ENCODE results near the gene IZUMO1. TPM values are rescaled to one million over a fixed set of nuclear protein-coding genes. Genes with fewer than 3 reads are reported as not detected.

The IZUMO1 gene
- polyA plus RNA-seq, 1 donor from 2014 or later, result not detected

- no peak for TF ChIP-seq REST (IDR thresholded peaks at IDR 0.05; ENCODE audit: borderline replicate concordance)
- no peak for TF ChIP-seq CTCF (IDR thresholded peaks at IDR 0.05; ENCODE audit: poor library complexity, severe bottlenecking)
- TF ChIP-seq EZH2 (IDR thresholded peaks at IDR 0.05; ENCODE audit: borderline replicate concordance, insufficient read depth, low read length, poor library complexity, severe bottlenecking), result no peak
- no peak for TF ChIP-seq POLR2AphosphoS5 (IDR thresholded peaks at IDR 0.05)
- no peak for TF ChIP-seq SMC3 (conservative IDR thresholded peaks at IDR 0.05; ENCODE audit: poor library complexity)
- TF ChIP-seq TAF1 (IDR thresholded peaks at IDR 0.05; ENCODE audit: low read depth), result no peak
- TF ChIP-seq RAD21 (conservative IDR thresholded peaks at IDR 0.05), result no peak
- TF ChIP-seq MXI1 (conservative IDR thresholded peaks at IDR 0.05; ENCODE audit: poor library complexity, severe bottlenecking), result no peak
- TF ChIP-seq EP300 (conservative IDR thresholded peaks at IDR 0.05; ENCODE audit: poor library complexity, severe bottlenecking), result no peak
- H3K27me3 ChIP-seq (ENCODE audit: insufficient read depth, low read depth, low read length), result no peaks in the 10 kb centered on the region
- H3K79me2 ChIP-seq (replicated peaks; ENCODE audit: insufficient read depth, low read length), result no peaks in the 10 kb centered on the region
- H4K20me1 ChIP-seq (ENCODE audit: insufficient read depth), result no peaks in the 10 kb centered on the region
- H2AFZ ChIP-seq (ENCODE audit: low read depth, low read length), result no peak overlapping the region
- no peak overlapping the region for H3K9ac ChIP-seq (ENCODE audit: low read length)
- no peak overlapping the region for H3K27ac ChIP-seq (ENCODE audit: low read length)
- H3K9me3 ChIP-seq (ENCODE audit: low read length), result no peaks in the 10 kb centered on the region
- no peak overlapping the region for H3K4me2 ChIP-seq (ENCODE audit: low read length)
- H3K36me3 ChIP-seq (ENCODE audit: insufficient read depth, low read length), result no peaks in the 10 kb centered on the region
- H3F3A ChIP-seq (ENCODE audit: insufficient read depth, low read length, poor library complexity, severe bottlenecking), result no peaks in the 10 kb centered on the region
- no peaks in the 10 kb centered on the region for H3K9me2 ChIP-seq (ENCODE audit: insufficient read depth, low read length)
- no peak overlapping the region for H3K4me3 ChIP-seq (ENCODE audit: low read length)
Measured at GRCh38 chr19:48716562-48717291, 30.0 kb downstream of the IZUMO1 start.

- no peaks in the 10 kb centered on the region for H3K79me2 ChIP-seq (replicated peaks; ENCODE audit: insufficient read depth, low read length)
- no peak overlapping the region for H3K27ac ChIP-seq (ENCODE audit: low read length)
- TF ChIP-seq EP300 (conservative IDR thresholded peaks at IDR 0.05; ENCODE audit: poor library complexity, severe bottlenecking) (no peak), EZH2 (IDR thresholded peaks at IDR 0.05; ENCODE audit: borderline replicate concordance, insufficient read depth, low read length, poor library complexity, severe bottlenecking) (no peak), CTCF (IDR thresholded peaks at IDR 0.05; ENCODE audit: poor library complexity, severe bottlenecking) (no peak), MXI1 (conservative IDR thresholded peaks at IDR 0.05; ENCODE audit: poor library complexity, severe bottlenecking) (no peak), POLR2AphosphoS5 (IDR thresholded peaks at IDR 0.05) (no peak), SMC3 (conservative IDR thresholded peaks at IDR 0.05; ENCODE audit: poor library complexity) (no peak), RAD21 (conservative IDR thresholded peaks at IDR 0.05) (no peak), TAF1 (IDR thresholded peaks at IDR 0.05; ENCODE audit: low read depth) (no peak), REST (IDR thresholded peaks at IDR 0.05; ENCODE audit: borderline replicate concordance) (no peak)
- H3F3A ChIP-seq (ENCODE audit: insufficient read depth, low read length, poor library complexity, severe bottlenecking), result no peaks in the 10 kb centered on the region
- no peaks in the 10 kb centered on the region for H3K9me3 ChIP-seq (ENCODE audit: low read length)
- H3K27me3 ChIP-seq (ENCODE audit: insufficient read depth, low read depth, low read length), result no peaks in the 10 kb centered on the region
- no peak overlapping the region for H3K9ac ChIP-seq (ENCODE audit: low read length)
- H3K36me3 ChIP-seq (ENCODE audit: insufficient read depth, low read length), result no peaks in the 10 kb centered on the region
- H3K4me3 ChIP-seq (ENCODE audit: low read length), result no peak overlapping the region
- H3K4me2 ChIP-seq (ENCODE audit: low read length), result no peak overlapping the region
- H2AFZ ChIP-seq (ENCODE audit: low read depth, low read length), result no peak overlapping the region
- no peaks in the 10 kb centered on the region for H3K9me2 ChIP-seq (ENCODE audit: insufficient read depth, low read length)
- no peaks in the 10 kb centered on the region for H4K20me1 ChIP-seq (ENCODE audit: insufficient read depth)
Measured at GRCh38 chr19:48715681-48716171, 31.0 kb downstream of the IZUMO1 start.
